ENCODE measurements around the gene EPHA1. TPM values are rescaled to one million over a fixed set of nuclear protein-coding genes. Genes with fewer than 3 reads are reported as not detected.
"Not testable (repeated sequence)": the region's sequence is repeated elsewhere in the genome, so short reads cannot be mapped to it uniquely, and the experiment has no call there.

EPHA1 gene
- total RNA-seq, 1 donor from 2014 or later, result 54.4 TPM

GRCh38 chr7:143393267-143394041 lies 15.2 kb downstream of the EPHA1 start:
- no peaks in the 10 kb centered on the region for H3K9me3 Mint-ChIP-seq (ENCODE audit: low read depth)
- H3K36me3 Mint-ChIP-seq (ENCODE audit: insufficient read depth), result peaks cover 25% of the 10 kb centered on the region
- no peaks in the 10 kb centered on the region for H3K27me3 Mint-ChIP-seq
- peaks cover 10% of the 10 kb centered on the region for H3K4me1 Mint-ChIP-seq (ENCODE audit: low read depth)
- TF ChIP-seq, protein P1, sequence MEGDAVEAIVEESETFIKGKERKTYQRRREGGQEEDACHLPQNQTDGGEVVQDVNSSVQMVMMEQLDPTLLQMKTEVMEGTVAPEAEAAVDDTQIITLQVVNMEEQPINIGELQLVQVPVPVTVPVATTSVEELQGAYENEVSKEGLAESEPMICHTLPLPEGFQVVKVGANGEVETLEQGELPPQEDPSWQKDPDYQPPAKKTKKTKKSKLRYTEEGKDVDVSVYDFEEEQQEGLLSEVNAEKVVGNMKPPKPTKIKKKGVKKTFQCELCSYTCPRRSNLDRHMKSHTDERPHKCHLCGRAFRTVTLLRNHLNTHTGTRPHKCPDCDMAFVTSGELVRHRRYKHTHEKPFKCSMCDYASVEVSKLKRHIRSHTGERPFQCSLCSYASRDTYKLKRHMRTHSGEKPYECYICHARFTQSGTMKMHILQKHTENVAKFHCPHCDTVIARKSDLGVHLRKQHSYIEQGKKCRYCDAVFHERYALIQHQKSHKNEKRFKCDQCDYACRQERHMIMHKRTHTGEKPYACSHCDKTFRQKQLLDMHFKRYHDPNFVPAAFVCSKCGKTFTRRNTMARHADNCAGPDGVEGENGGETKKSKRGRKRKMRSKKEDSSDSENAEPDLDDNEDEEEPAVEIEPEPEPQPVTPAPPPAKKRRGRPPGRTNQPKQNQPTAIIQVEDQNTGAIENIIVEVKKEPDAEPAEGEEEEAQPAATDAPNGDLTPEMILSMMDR (IDR thresholded peaks at IDR 0.05; ENCODE audit: unreplicated experiment), result no peak
- H3K27ac Mint-ChIP-seq, result no peak overlapping the region
- DNase-seq (ENCODE audit: low spot score, unreplicated experiment), result no peak
- no peak overlapping the region for H3K4me3 Mint-ChIP-seq (ENCODE audit: low read depth)

GRCh38 chr7:143392875-143393266 lies 15.8 kb downstream of the EPHA1 start:
- Mint-ChIP-seq H3K4me3 (ENCODE audit: low read depth) (no peak overlapping the region), H3K9me3 (ENCODE audit: low read depth) (no peaks in the 10 kb centered on the region), H3K27ac (no peak overlapping the region), H3K36me3 (ENCODE audit: insufficient read depth) (peaks cover 24% of the 10 kb centered on the region), H3K27me3 (no peaks in the 10 kb centered on the region), H3K4me1 (ENCODE audit: low read depth) (peaks cover 10% of the 10 kb centered on the region)
- TF ChIP-seq, protein P1 (IDR thresholded peaks at IDR 0.05; ENCODE audit: unreplicated experiment), result no peak
- DNase-seq (ENCODE audit: low spot score, unreplicated experiment), result no peak

DNA sequence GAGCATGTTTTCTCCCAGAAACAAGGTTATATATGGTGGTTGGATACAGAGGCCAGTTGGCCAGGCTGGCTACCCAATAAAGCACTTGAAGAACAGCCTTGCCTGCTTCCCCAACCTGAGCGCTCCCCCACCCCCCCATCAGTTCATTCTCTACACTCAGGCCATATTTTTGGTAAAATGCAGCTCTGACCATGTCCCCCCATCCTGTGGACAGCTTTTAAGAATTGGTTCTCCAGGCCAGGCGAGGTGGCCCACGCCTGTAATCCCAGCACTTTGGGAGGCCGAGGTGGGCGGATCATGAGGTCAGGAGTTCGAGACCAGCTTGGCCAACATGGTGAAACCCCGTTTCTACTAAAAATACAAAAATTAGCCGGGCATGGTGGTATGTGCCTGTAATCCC lies 16.2 kb downstream of the EPHA1 start:
- not testable (repeated sequence) for H3K4me3 Mint-ChIP-seq (ENCODE audit: low read depth); H3K27ac Mint-ChIP-seq; H3K27me3 Mint-ChIP-seq; H3K4me1 Mint-ChIP-seq (ENCODE audit: low read depth); DNase-seq (ENCODE audit: low spot score, unreplicated experiment); H3K9me3 Mint-ChIP-seq (ENCODE audit: low read depth)
- H3K36me3 Mint-ChIP-seq (ENCODE audit: insufficient read depth), result peaks cover 20% of the 10 kb centered on the region

DNA sequence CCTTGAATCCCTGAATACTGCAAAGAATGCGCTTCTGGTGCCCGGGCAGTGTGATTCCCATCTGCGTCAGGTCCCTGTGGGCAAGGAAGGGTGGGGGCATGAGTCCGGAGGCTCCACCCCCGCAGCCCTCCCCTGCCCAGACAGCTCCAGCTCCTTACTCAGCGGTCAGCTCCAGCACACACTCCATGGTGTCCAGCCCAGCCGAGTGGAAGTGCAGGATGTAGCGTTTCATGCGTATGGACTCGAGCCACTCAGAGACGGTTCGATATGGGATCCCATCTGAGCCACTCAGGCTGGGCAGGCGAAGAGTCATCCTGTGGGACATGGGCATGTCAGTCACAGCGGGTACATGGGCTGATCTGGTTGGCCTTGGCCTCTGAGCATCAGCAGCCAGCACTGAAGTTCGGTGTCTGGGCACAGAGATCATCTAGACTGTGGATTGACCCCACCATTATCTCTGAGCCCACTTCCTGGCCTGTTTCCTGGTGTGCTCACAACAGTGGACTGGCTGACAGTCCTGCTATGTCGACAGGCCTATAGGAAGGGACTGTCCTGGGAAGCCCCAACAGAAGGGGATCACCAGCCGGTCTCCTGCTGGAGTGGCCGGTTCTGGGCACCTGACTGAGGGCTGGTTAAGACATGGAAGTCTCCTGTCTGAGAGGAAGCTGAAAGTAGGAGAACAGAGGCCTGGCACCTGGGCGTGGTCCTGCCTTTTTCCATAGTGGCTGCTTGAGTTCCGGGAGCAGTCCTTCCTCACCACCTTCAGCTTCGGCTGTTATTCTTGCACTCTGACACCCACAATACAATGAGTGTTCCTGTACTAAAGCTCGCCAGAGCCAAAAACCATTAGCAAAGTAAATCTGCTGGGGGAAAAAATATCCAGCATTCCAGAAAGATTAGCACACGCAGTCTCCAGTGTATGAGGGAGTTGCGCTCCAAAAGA lies 16.9 kb downstream of the EPHA1 start:
- Mint-ChIP-seq H3K4me1 (ENCODE audit: low read depth) (peaks cover 10% of the 10 kb centered on the region), H3K27me3 (no peaks in the 10 kb centered on the region), H3K27ac (no peak overlapping the region), H3K36me3 (ENCODE audit: insufficient read depth) (peaks cover 19% of the 10 kb centered on the region), H3K9me3 (ENCODE audit: low read depth) (no peaks in the 10 kb centered on the region), H3K4me3 (ENCODE audit: low read depth) (no peak overlapping the region)
- TF ChIP-seq, protein P1 (IDR thresholded peaks at IDR 0.05; ENCODE audit: unreplicated experiment), result no peak
- DNase-seq (ENCODE audit: low spot score, unreplicated experiment), result no peak

- H3K4me1 Mint-ChIP-seq (ENCODE audit: low read depth), result peaks cover 6% of the 10 kb centered on the region
- TF ChIP-seq, protein P1 (IDR thresholded peaks at IDR 0.05; ENCODE audit: unreplicated experiment), result no peak
- H3K27ac Mint-ChIP-seq, result no peak overlapping the region
- no peak for DNase-seq (ENCODE audit: low spot score, unreplicated experiment)
- no peaks in the 10 kb centered on the region for H3K27me3 Mint-ChIP-seq
- no peaks in the 10 kb centered on the region for H3K9me3 Mint-ChIP-seq (ENCODE audit: low read depth)
- no peak overlapping the region for H3K4me3 Mint-ChIP-seq (ENCODE audit: low read depth)
- peaks cover 17% of the 10 kb centered on the region for H3K36me3 Mint-ChIP-seq (ENCODE audit: insufficient read depth)
These were observed 17.8 kb downstream of the EPHA1 start for GRCh38 chr7:143390773-143391317.
